Activated CD4-positive, alpha-beta T cell treated with anti-CD3 and anti-CD28 coated beads for 24 hours (primary cell): Measurements from ENCODE around the gene CCR7.
"Not testable (repeated sequence)": the region's sequence is repeated elsewhere in the genome, so short reads cannot be mapped to it uniquely, and the experiment has no call there.

Experiments
- DNase-seq, 2 donors: peaks; one replicate each; pipeline ENCODE4 v3.0.0-alpha.2; 2020; ENCODE audit warnings: low read depth in 2 of 2

Gene CCR7

DNA sequence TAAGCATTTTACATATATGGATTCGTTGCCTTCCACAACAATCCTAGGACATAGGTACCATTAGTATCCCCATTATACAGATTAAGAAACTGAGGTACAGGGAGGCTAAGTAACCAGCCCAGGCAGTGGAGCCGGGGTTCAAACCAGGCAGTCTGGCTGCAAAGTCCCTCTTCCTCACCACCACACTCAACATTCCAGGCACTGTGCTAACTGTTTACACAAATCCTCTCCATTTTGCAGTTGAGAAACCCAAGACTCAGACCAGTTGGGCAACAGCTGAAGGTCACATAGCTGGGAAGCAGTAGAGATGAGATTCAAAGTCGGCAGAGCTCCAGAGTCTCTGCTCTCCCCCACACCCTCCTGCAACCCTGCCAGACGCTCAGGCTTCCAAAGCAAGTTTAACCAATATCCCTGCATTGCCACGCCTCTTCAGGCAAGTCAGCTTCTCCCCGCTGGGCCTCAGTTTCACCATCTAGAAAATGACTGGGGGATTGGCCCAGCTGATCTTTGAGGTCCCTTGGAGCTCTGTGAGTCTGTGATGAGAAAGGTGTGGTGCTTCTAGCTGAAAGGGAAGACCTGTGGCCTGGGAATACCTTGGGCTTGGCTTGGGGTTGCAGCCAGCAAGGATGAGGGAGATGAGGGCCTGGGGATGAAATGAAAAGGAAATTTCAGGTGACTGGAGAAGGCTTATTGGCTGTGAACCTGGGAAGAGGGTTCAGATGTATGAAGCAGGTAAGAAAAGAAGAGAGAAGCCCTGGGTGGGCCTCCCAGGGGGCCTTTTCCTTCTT, 14.0 kb downstream of the CCR7 start:
- DNase-seq: no peak

DNA sequence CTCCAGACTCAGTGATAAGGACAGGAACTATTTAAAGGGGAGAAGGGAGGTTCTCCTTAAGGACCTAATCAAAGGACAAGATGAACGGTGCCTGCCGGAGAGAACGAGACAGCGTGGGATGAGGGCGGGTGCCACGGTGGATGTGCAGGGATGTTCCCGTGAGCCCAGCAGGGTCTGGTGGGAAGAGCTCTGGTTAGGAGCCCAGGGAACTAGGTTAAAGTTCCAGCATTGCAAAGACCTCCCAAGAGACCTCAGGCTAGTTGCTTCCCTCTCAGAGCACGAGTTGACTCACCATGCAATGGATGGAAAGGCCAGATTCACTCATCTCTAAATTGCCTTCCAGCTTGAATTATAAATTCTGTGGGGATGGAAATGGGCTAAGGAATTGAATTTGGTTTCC, 14.7 kb downstream of the CCR7 start:
- no peak for DNase-seq

DNA sequence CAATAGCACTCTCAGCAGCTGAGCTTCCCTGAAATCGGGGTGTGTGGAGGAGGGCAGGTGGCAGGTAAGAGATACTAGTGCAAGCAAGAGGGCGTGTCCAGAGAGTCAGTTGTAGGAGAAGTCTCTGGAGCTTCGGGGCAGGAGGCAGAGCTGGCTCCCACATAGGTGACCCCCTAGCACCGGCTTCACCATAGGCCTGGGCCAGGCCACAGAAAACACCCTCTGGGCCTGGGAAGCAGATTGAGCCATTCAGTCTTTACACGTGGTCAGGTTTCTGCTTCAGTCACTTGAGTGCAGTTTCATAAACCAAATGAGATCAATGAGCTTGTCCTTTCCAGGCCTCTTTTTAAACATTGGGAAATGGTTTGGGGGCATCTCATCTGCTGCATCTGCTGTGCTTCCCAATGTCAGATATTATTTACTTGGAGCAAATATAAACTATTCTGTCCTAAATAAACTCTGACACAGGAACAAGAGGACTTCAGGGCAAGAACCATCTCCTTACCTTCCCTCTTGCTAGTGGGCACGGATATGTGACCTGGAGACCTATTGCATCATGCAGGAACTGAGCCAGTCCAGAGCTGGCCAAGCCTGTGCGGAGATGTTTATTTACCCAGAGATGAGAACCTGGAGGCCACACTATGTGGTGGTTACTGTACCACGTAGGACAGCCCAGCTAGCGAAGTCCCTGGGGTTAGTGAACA, 16.1 kb downstream of the CCR7 start:
- DNase-seq: no peak

- DNase-seq: no peak
Measured at GRCh38 chr17:40548491-40548981, 16.7 kb downstream of the CCR7 start.

- no peak for DNase-seq
Measured at GRCh38 chr17:40547785-40548478, 17.3 kb downstream of the CCR7 start.

- DNase-seq: no peak
Measured at GRCh38 chr17:40547079-40547784, 18.0 kb downstream of the CCR7 start.

DNA sequence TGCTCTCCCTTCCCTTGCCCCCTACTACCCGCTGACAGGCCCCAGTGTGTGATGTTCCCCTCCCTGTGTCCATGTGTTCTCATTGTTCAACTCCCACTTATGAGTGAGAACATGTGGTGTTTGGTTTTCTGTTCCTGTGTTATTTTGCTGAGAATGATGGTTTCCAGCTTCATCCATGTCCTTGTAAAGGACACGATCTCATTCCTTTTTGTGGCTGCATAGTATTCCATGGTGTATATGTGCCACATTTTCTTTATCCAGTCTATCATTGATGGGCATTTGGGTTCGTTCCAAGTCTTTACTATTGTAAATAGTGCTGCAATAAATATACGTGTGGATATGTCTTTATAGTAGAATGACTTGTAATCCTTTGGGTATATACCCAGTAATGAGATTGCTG, 18.8 kb downstream of the CCR7 start:
- not testable (repeated sequence) for DNase-seq

- DNase-seq: no peak
Measured at GRCh38 chr17:40545660-40546059, 19.6 kb downstream of the CCR7 start.

GRCh38 chr17:40542558-40543411, 22.5 kb downstream of the CCR7 start:
- peak in 1 of 2 donors; percentile 39 for DNase-seq

DNA sequence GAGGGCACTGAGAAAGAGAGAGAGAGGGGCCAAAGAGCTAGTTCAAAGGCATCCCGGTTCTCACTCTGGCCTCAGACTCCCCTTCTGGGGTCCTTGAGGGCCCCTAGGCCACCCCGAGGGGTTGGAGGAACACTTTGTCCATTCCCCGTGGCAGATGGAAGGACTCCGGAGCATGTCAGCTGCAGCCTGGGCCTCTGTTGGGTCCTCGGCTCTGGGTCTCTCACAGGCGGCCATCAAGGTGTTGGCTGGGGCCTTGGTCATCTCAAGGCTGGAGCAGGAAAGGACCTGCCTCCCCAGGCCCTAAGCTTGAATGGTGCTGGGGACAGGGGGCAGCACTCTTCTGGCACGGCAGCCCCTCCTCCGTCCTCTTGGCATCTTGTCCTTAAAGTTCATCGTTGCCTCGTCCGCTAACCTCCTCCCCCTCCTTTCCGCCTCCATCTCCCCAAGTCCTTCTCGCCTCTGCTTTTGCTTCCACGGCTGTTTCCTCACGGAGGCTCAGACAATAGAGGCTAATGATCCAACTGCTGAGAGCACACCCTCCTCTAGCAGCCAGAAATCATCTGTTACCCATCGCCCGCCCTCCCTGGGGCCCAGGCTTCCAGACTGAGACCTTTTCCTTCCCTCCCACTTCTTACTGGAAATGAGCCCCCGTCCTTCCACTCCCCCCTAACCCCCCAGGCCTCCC, 23.3 kb downstream of the CCR7 start:
- DNase-seq: no peak

DNA sequence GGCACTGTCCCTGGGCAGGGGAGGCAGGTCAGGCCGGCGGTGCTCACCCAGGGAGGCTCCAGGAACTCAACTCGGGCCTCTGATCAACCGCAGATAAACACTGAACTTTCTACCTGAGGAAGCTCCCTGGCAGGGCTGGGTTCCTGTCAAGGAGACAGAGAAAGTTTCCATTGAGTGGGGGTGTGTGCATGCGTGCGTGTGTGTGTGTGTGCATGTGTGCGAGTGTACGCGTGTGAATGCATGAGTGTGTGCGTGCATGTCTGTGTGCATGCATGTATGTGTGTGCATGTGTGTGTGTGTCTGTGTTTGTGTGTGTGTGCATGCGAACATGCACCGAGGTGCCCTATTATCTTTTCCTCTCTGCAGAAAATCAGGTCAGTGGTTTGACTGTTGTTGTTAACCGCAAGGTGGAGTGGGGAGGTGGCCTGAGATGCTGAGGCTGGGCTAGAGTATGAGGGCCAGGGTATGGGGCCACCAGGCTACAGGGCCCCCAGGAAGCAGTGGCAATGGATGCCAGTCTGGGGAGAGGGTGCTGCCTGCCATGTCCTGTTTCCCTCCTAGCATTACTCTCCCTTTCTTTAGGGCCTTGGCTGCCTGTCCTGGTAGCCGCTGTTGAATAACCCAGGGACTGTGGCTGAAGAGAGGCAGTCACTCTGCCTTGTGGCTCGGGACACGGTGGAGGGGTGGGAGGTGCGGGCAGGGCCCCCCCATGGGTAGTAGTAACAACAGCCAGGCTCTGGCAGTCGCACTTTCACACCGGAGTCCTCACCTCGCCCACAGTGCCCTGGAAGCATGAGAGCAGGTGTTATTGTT, 24.0 kb downstream of the CCR7 start:
- DNase-seq: peak in 1 of 2 donors; percentile 52

DNA sequence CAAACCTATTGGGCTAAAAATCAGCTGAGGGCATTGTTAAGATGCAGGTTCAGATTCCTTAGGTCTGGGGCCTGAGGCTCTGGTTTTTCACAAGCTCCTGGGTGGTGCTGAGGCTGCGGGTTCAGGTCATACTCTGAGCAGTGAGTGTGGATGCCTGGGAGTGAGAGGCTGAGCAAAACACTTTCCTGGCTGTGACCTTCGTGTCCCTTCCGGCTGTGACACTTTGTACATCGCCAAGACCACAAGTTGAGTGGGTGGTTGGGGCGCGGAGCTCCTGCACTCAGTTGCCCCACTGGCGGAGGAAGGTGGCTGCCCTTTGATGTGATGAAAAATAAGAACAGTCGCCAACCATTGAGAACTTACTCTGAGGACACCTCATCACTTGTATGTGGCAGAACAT, 24.8 kb downstream of the CCR7 start:
- peak in 1 of 2 donors; percentile 52 for DNase-seq

DNA sequence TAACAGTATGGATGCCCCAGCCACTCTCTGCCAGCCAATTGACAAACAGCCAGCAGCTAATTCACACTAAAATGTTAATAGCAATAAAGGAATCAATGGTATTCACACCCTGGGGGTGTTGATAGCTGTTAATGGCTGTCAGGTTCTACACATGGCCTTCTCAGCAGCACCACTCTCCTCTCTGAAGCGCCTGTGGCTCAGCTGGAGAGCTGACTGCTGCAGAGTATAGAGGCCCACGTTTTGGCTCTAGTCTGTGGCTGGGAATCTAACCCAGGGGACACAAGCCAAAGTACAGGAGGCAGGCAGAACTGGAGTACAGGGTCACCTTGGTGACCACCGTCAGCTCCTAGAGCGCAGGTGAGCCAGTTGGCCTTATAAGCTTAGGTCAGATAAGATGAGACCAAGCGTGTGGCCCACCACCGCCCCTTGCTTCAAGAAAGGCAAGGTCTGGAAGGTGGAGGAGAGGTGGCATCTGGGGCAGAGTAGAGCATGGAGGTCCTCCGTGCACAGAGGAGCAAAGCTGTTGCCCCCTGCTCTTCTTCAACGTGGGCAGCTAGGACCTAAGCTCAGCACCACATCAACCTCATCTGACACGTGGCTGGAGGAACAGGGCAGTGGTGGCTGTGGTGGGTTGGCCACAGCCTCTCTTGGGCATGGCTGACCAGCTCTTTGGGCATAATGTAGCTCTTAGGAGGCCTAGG, 25.4 kb downstream of the CCR7 start:
- DNase-seq: no peak

GRCh38 chr17:40538936-40539705, 26.2 kb downstream of the CCR7 start:
- DNase-seq: no peak

DNA sequence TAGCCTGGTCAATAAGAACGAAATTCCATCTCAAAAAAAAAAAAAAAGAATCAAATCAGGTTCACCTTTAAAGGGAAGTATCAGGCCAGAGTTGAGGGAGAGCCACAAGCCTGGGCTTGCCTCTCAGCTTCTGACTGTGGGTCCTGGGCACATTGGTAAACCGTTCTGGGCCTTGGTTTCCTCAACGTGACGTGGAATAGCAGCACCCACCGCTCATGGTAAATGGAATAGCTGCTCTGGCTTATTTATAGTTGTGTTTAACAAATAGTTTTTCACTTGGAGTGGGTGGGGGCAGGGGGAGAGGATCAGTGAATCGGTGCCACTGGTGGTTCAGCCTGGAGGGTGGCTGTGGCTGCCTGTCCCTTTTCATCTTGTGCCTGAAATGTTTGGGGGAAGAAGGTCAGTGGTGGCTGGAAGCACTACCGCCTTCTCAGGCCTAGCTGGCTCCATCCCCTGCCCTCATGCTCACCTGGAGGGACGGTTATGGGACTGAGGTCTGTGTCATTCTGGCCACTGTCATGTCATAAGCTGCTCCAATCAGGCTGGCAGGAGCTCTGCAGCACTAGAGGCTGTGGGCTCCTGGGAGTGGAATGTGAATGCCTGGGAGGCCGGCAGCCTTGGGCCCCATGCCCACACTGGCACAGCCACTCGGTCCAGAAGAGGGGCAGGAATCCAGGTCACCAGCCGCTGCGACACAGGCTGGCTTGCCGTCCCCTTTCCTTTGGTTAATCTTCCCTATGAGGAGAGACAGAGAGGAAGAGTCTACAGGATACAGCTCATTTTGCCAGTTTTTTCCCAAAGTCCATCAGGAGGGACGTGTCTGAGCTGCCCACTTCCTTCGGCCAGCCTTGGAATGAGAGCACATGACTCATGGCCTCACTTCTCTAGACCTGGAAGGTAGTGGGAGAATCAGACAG, 27.0 kb downstream of the CCR7 start:
- DNase-seq: no peak

- no peak for DNase-seq
Measured at GRCh38 chr17:40536295-40537171, 28.7 kb downstream of the CCR7 start.
